ENCODE data around the gene TFAP2C.

- no peak for TF ChIP-seq CTCF (IDR thresholded peaks at IDR 0.05)
- TF ChIP-seq POLR2AphosphoS5 (IDR thresholded peaks at IDR 0.05), result no peak
- no peak for TF ChIP-seq POLR2A (IDR thresholded peaks at IDR 0.05)
These were observed 48.9 kb upstream of the TFAP2C start for GRCh38 chr20:56580226-56580625.

Measured in prostate gland (tissue), 2 donors.